KMS-11 (cell line): ENCODE results near the gene SPRY4.

Source experiments
- H2AFZ ChIP-seq: fragments of 200-600 bp; sonication (generic); 2 replicates; pipeline ENCODE4 v1.6.1; 2016; ENCODE audit warnings: antibody characterized with exemption, mixed run types, low read depth
- H3K27ac ChIP-seq: fragments of 200-600 bp; sonication (generic); 2 replicates; pipeline ENCODE4 v1.6.1; 2016; ENCODE audit warnings: mild to moderate bottlenecking, mixed run types
- H3K27me3 ChIP-seq: fragments of 200-600 bp; sonication (generic); 2 replicates; pipeline ENCODE4 v1.6.1; 2017; ENCODE audit warnings: mild to moderate bottlenecking, low read depth, mixed run types, moderate library complexity; ENCODE audit not compliant: insufficient read depth
- H3K36me3 ChIP-seq: fragments of 200-600 bp; sonication (generic); 2 replicates; pipeline ENCODE4 v1.6.1; 2017; ENCODE audit warnings: mild to moderate bottlenecking, mixed run types; ENCODE audit not compliant: insufficient read depth
- H3K4me1 ChIP-seq: fragments of 200-600 bp; sonication (generic); 2 replicates; pipeline ENCODE4 v1.6.1; 2016; ENCODE audit warnings: mild to moderate bottlenecking, low read depth, mixed run types; ENCODE audit not compliant: poor library complexity, severe bottlenecking
- H3K4me2 ChIP-seq: fragments of 200-600 bp; sonication (generic); 2 replicates; pipeline ENCODE4 v1.7.0; 2016; ENCODE audit warnings: mild to moderate bottlenecking, mixed run types
- H3K4me3 ChIP-seq: fragments of 200-600 bp; sonication (generic); IDR thresholded peaks from 2 replicates; pipeline ENCODE4 v1.6.1; 2017; ENCODE audit warnings: low read depth, low read length, mixed read lengths; ENCODE audit not compliant: insufficient read depth
- H3K79me2 ChIP-seq: fragments of 200-600 bp; sonication (generic); 2 replicates; pipeline ENCODE4 v1.6.1; 2016; ENCODE audit warnings: low read depth, mixed run types; ENCODE audit not compliant: insufficient read depth
- H3K9ac ChIP-seq: fragments of 200-600 bp; sonication (generic); 2 replicates; pipeline ENCODE4 v1.6.1; 2016; ENCODE audit warnings: mild to moderate bottlenecking, mixed run types
- H4K20me1 ChIP-seq: fragments of 200-600 bp; sonication (generic); 2 replicates; pipeline ENCODE4 v1.6.1; 2016; ENCODE audit warnings: mild to moderate bottlenecking, mixed run types; ENCODE audit not compliant: insufficient read depth
- CTCF ChIP-seq: fragments of 200-600 bp; sonication (generic); conservative IDR thresholded peaks from 2 replicates; pipeline ENCODE4 v1.6.1; 2017; ENCODE audit warnings: low read depth, mild to moderate bottlenecking, antibody characterized with exemption, low read length, moderate library complexity, mixed read lengths

SPRY4 gene

GRCh38 chr5:142305211-142305610 is 19.6 kb downstream of the SPRY4 start:
- TF ChIP-seq CTCF = no peak
- H2AFZ ChIP-seq = no peak overlapping the region
- no peaks in the 10 kb centered on the region for H3K4me1 ChIP-seq
- no peak overlapping the region for H3K4me3 ChIP-seq
- H3K27ac ChIP-seq = no peak overlapping the region
- H4K20me1 ChIP-seq = no peaks in the 10 kb centered on the region
- no peaks in the 10 kb centered on the region for H3K36me3 ChIP-seq
- H3K4me2 ChIP-seq = no peak overlapping the region
- no peaks in the 10 kb centered on the region for H3K79me2 ChIP-seq
- no peaks in the 10 kb centered on the region for H3K27me3 ChIP-seq
- H3K9ac ChIP-seq = no peak overlapping the region

- H3K27ac ChIP-seq = no peak overlapping the region
Observed at GRCh38 chr5:142304013-142304701, 20.7 kb downstream of the SPRY4 start.

GRCh38 chr5:142303565-142303964 is 21.3 kb downstream of the SPRY4 start:
- no peaks in the 10 kb centered on the region for H3K79me2 ChIP-seq
- no peaks in the 10 kb centered on the region for H3K27me3 ChIP-seq
- H4K20me1 ChIP-seq = no peaks in the 10 kb centered on the region
- H3K9ac ChIP-seq = no peak overlapping the region
- H3K4me2 ChIP-seq = no peak overlapping the region
- TF ChIP-seq CTCF = no peak
- H3K4me1 ChIP-seq = no peaks in the 10 kb centered on the region
- no peak overlapping the region for H3K4me3 ChIP-seq
- H2AFZ ChIP-seq = no peak overlapping the region
- H3K27ac ChIP-seq = no peak overlapping the region
- no peaks in the 10 kb centered on the region for H3K36me3 ChIP-seq

More at GRCh38 chr5:142304013-142304701, 20.7 kb downstream of the SPRY4 start:
- Histone ChIP-seq H4K20me1 (no peaks in the 10 kb centered on the region), H3K4me2 (no peak overlapping the region), H2AFZ (no peak overlapping the region), H3K79me2 (no peaks in the 10 kb centered on the region), H3K27me3 (no peaks in the 10 kb centered on the region), H3K4me1 (no peaks in the 10 kb centered on the region), H3K9ac (no peak overlapping the region), H3K36me3 (no peaks in the 10 kb centered on the region), H3K4me3 (no peak overlapping the region)
- TF ChIP-seq CTCF = no peak

- Histone ChIP-seq H3K4me1 (no peaks in the 10 kb centered on the region), H3K4me2 (no peak overlapping the region), H3K27ac (no peak overlapping the region), H3K9ac (no peak overlapping the region), H3K4me3 (no peak overlapping the region), H4K20me1 (no peaks in the 10 kb centered on the region), H3K27me3 (no peaks in the 10 kb centered on the region), H3K36me3 (no peaks in the 10 kb centered on the region), H2AFZ (no peak overlapping the region), H3K79me2 (no peaks in the 10 kb centered on the region)
- TF ChIP-seq CTCF = no peak
Observed at GRCh38 chr5:142301540-142301939, 23.3 kb downstream of the SPRY4 start.
